Occipital lobe (tissue), 2 donors: Measurements from ENCODE around the gene TNPO1. TPM values are rescaled to one million over a fixed set of nuclear protein-coding genes. Genes with fewer than 3 reads are reported as not detected.
A peak's percentile ranks its signal among the peaks of the same experiment; 100 is the strongest.
"Not testable (repeated sequence)": the region's sequence is repeated elsewhere in the genome, so short reads cannot be mapped to it uniquely, and the experiment has no call there.

Experiments
- DNase-seq: peaks from one replicate; lab custom pipeline; 2025; lab: John Stamatoyannopoulos, UW
- total RNA-seq: library from RNA; depleted of rRNA; stranded (reverse); fragments of >200 nt; gene quantifications from one replicate; pipeline ENCODE4 v1.2.3, GENCODE V29; 2014

The TNPO1 gene
- total RNA-seq = 299 TPM

DNA sequence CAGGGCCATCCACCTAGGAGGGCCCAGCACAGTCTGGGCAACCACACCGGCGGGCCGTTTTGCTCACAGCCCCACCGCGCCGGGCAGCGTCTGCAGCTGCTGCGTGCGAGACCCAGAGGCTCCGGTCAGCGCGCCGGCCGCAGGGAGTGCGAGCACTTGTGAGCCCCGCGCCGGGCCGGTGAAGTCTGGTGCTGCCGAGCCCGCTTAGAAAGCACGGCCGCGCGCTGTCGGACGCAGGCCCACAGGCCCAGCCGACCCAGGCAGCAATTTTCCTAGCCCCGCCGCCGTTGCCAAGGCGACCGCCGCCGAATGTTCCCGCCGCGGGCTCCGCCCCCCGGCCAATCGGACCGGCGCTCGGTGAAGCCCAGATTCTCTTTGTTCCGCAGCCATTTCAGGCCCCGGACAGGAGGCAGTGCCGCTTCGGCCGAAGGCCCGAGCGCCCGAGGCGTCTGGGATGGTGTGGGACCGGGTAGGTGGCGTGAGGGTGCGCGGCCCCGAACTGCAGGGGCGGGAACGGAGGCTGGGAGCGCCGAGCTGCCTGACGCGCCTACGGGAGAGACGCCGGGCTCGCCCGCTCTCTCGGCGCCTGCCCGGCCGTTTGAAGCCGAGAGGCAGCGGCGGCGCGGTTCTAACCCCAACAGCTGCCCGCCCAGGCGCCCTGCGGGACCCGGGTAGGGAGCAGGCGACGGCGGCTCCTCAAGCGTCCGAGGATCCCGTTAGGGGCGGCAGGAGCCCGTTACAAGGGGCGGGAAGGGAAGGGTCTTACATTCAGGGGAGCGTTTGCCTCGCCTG, at the start of gene TNPO1:
Gene TNPO1 (plus strand): TSS at position 378 of the 792 bp plus-strand sequence. CDS start 77 bp downstream, at position 455.
- DNase-seq = peak; percentile 93

DNA sequence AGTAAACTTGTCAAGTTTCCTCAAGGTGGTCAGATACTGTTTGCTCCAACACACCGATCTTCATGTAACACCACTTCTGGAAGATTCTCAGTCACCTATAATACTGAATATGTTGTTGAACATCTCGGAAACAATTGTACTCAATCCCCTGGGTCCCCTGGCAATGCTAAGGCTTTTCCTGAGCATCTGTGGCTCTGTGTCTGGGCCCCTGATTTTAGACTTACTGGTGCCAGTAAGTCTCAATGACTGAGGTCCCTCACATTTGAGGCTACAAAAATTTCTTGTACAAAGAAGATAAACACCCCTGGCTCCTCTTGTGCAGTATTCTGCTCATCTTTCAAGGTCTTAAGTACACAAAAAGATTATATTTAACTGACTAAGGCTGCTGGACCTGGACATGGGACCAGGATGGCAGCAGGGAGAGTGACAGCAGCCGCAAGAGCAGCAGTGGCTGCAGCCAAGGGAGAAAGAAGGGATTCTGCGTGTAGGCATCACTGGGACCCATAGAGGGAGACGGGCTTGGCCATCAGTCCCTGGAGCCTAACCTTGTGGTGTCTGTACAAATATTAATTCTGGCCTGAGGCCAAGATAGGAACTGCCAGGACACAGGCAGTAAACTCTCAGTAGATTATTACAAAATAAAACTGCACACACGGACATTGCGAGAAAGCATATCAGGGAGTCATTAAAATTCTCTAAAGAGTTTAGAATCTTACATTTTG, 49.0 kb upstream of the TNPO1 start:
- no peak for DNase-seq

DNA sequence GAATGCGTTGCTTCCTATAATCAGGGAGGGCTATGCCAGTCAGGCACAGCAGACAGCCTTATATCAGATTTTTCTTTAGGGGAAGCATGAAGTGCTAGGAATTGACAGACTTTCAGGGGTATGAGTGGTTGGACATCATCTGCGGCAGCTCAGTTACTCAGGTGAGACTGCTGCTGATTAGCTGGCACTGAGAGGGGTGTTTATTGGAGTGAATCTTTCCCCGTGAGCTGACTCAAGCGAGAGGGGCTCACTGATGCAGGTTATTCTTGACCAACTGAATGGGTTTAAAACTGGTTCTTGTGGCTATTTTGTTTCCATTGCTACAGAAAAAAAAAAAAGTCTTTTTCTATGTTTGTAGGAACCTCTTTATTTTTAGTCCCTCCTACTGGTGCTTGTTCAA, 46.2 kb upstream of the TNPO1 start:
- DNase-seq = no peak

DNA sequence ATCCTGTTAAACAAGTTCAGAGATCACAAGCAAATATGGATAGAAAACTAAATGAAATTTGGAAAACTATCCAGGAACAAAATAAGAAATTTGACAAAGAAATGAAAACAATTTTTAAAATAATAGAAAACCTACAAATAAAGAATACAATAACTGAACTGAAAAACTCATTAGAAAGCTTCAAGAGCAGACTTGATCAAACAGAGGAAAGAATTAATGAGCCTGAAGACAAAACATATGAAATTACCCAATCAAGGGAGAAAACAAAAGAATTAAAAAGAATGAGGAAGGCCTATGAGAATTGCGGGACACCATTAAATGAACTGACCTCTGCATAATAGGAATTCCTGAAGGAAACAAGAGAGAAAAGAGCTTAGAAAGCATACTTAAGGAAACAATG, 39.8 kb upstream of the TNPO1 start:
- DNase-seq = no peak

DNA sequence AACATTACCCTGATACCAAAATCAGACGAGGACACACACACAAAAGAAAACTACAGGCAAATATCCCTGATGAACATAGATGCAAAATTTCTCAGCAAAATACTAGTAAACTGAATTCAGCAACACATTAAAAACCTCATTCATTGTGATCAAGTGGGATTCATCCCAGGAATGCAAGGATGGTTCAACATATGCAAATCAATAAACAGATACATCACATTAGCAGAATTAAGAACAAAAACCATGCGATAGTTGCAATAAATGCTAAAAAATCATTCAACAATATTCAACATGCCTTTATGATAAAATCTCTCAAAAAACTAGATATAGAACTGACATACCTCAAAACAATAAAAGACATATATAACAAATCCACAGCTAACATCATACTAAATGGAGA, 36.9 kb upstream of the TNPO1 start:
- DNase-seq = no peak

DNA sequence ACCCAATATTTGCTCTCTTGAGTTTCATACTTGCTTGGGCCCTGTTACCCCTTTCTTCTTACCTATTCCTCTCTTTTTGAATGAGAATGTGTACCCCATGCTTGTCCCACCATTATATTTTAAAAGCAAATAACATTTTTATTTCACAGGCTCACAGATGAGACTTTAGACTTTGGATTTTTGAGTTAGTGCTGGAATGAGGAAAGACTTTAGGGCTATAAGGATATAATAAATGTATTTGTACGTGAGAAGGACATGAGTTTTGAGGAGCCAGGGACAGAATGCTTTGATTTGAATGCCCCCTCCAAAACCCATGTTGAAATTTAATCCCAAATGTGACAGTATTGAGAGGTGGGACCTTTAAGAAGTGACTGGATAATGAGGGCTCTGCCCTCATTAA, 33.1 kb upstream of the TNPO1 start:
- no peak for DNase-seq

DNA sequence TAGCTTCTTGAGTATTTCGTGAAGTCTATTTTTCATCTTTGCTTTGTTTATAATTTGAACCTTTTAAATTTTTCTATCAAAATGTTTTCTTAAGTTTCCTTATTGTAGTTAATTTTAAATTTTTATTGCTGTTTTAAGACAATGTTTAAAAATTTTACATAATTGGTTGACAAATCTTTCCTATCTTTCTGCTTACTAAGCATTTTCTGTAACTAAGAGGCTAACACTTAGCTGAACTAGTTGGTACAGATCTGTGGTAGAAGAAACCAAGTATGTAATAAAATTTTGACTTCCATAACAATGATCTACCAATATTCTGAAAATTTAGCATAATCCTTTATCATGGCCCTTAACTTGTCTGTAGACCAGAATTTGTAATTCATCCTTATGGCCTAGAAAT, 32.3 kb upstream of the TNPO1 start:
- DNase-seq = no peak

DNA sequence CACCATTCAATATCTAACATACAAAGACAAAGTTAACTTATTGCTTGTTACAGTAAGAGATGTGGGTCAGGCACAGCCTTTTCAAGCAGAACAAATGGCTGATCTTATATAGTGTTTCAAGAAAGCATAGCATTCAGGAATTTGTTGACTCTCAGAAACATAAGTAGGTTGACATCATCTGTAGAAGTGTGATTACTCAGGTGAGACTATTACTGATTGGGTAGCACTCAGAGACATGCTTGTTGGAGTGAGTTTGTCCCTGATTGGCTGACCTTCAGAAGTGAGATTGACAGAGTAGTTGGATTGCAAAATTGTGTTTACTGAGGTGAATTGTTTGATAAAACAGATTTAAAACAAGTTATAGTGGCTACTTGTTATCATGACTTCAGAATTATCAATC, 30.7 kb upstream of the TNPO1 start:
- DNase-seq = no peak

DNA sequence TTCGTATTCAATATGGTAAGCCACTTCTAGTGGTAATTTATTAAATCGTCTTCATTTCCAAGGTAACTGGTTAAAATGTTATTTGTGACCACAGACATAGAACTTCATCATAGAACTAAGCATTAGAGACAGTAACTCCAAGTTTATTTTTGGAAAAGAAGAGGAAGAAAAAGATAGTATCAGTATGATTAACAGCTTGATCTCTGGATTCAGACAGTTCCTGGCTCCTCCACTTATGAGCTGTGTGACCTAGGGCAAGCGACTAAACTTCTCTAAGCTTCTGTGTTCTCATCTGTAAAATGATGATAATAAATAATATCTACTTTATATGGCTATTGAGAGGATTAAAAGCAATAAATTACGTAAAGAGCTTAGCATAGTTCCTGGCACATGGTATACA, 29.8 kb upstream of the TNPO1 start:
- no peak for DNase-seq

DNA sequence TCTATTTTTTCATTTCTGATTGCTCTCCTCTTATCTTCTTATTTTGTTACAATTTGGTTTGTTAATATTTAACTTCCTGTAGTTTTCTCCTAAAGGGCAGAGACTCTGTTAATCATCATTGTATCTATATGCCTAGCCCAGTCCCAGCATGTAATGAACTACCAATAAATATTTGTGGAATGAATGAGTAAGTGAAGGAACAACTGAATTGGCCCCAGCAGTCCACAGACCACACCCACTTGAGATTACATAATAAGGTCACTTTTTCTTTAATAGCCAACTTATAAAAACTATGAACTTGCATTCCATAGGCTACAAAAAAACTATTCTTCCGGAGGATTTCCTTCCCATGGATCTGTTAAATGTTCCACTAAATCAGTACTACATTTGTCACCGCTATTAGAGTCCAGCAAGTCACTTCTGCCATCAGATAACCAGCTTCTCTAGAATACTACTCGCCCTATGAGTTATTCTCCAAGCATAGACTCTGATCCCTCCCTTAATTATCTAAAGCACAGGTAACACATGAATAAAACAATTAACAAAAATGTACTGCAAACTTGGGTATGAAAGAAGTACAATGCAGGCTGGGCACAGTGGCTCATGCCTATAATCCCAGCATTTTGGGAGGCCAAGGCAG, 27.5 kb upstream of the TNPO1 start:
- no peak for DNase-seq

DNA sequence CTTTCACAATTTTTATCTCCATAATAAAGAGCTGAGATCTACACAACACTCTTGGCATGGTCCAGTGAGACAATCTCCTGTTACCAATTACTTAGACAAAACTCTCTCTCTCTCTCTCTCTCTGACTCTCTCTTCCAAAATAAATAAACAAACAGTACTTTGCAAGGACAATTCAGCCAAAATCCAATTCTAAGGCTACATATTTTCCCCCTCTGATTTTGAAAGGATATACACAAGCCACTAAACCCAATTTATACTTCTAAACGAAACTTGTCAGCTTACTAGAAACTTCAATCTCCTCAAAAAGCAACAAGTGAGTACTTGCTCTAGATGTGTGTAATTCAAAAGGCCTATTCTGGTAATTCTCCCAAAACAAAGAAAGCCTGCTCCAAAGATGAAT, 26.3 kb upstream of the TNPO1 start:
- DNase-seq = no peak

DNA sequence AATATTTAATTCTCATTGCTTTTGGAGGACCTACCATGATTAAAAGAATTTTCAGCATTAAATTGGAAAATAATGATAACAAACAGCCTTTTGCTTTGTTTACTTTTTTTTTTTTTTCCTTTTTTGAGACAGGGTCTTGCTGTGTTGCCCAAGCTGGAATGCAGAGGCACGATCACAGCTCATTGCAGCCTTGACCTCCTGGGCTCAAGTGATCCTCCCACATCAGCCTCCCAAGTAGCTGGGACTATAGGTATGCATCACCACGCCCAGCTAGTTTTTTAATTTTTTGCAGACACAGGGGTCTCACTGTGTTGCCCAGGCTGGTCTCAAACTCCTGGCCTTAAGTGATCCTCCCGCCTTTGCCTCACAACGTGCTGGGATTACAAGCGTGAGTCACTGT, 23.8 kb upstream of the TNPO1 start:
- not testable (repeated sequence) for DNase-seq

DNA sequence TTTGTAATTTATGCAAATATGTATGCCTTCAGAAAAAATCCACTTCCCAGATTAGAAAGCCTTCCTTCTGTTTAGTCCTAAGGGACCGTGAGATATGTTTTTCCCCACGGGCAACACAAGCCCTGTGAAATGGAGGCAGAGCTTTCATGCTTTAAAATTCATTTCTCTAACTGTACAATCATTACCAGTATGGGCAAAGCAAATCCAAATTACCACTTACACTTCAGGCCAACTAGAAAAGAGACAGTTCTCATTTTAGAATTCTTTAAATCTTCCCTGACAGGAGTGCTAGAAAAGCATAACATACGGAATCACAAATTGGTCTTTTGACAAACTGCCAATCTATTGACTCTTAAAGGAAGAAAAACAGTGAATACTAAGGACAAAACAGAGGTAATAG, 20.5 kb upstream of the TNPO1 start:
- DNase-seq = no peak

DNA sequence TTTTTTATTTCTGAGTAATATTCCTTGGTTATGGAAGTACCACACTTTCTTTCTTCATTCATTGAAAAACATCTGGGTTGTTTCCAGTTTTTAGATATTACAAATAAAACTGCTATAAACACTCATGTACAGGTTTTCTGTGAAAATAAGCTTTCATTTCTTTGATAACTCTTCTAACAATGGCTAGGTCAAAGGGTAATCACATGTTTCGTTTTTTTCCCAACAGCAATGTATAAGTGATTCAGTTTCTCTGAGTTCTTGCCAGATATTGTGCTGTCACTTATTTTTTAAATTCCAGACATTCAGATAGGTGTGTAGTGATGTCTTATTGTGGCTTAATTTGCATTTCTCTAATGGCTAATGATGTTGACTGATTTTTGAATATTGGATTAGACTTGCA, 16.7 kb upstream of the TNPO1 start:
- no peak for DNase-seq

DNA sequence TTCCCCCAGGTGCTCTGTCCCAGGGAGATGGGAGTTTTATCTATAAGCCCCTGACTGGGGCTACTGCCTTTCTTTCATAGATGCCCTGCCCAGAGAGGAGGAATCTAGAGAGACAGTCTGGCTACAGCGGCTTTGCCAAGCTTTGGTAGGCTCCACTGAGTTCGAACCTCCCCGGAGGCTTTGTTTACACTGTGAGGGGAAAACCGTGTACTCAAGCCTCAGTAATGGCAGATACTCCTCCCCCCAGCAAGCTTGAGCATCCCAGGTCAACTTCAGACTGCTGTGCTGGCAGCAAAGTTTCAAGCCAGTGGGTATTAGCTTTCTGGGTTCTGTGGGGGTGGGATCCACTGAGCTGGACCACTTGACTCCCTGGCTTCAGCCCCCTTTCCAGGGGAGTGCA, 7.8 kb upstream of the TNPO1 start:
- not testable (repeated sequence) for DNase-seq

DNA sequence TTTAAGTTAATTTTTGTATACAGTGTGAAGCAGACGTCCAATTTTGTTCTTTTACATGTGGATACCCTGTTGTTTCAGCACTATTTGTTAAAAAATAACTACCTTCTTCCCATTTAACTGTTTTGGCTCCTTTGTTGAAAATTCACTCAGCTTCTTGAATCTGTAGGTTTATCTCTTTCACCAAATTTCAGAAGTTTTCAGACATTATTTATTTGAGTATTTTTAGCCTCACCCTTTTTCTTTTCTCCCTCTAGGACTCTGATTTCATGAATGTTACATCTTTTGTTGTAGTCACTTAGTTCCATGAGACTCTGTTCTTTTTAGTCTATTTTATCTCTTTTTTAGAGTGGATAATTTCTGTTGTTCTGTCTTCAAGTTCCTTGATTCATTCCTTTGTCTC, 4.6 kb upstream of the TNPO1 start:
- no peak for DNase-seq

DNA sequence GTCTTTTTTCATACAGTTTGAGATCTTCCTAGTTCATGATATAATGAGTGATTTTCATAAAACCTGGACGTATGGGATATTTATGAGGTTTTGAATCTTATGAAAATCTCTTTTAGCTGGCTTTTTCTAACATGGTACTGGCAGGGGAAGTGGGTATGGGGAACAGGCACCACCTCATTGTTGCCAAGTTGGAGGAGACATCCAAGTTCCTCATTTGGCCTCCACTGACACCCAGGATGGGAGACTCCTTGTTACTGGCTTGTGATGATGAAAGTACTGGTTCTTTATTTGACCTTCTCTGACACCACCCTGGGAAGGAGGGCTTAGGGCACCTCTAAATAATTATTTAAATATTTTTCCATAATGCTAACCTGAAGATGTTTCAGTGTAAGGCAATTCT, 4.0 kb upstream of the TNPO1 start:
- DNase-seq = no peak

DNA sequence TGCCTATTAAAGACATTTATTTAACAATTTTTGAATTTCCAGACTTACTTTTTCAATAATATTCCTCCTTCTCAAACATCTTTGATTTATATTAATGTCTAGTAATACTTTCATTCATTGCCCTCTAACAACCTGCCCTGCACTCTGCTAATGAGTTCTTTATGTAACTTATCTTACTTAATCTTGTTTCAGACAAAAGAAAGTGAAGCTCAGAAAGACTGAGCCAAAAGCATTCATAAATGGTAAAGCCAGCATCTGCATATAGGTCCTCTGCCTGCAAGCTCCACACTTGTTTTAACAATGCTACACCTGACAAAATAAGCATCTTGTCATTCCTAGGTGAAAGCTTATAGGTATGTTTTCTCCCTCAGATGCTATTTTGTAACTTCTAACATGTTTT, 2.4 kb upstream of the TNPO1 start:
- no peak for DNase-seq

DNA sequence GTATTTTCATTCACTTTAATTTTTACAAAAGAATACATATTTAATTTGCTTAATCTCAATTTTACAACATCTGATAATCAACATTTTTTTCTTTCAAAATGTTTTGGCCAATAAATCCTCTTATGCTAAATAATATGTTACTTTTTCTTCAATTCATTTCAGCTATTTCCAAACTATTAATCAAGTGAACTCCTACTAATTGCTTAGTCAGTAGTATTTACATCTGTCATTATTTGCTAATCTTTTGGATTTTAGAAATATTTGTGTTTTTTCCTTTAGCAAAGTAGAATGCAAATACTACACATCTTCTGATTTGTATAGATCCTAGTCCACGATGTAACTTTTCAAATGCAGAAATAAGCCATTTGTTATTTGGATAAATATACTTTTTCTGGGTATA, 1.6 kb upstream of the TNPO1 start:
- DNase-seq = no peak

DNA sequence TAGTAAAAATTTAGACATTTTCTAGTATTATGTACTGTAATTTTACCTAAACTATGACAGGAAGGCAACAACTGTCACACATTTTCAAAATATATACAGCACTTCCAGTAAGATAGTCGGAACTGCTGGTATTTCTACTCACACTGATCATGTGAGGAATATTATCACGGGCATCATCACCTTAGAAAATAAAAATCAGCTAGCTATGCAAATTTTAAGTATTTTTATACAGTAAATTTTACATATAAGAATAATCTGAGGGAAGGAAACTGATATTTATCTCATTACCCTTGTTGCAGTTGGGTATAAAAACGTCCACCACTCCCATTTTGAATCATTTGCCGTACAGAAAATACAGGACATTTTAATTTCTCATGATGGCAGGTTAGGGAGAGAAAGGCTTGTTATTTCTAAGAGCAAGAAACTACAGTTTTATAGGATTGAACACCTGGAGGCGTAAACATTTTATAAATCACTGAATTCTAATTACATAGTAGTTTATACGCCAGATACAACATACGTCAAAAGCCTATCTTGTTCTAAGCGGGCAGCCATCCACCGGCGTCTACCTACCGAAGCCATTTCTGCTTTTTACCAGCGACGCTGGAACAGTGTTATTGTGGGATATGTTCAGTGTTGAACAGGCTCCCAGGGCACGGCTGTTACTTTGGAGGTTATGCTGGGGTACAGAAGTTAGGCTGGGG, 729 bp upstream of the TNPO1 start:
- DNase-seq = no peak

DNA sequence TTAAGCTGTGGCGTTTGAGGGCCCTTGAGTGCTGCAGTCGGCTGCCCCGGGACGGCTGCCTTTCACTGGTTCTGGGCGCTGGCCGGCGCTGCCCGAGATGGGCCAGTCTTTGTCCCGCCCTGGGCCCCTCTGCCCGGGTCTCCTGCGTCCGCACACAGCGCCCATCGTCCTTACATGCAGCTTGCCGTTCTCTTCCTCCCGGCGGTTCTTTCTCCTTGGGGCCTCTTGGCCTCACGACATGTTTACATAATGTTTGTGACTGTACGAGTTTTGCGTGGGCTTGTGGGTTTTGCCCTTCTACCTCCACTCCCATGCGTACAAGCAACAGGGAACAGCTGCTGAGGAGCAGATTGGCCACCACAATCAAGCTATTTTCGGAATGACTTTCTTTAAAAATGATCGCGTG, 618 bp downstream of the TNPO1 start:
- peak; percentile 56 for DNase-seq

DNA sequence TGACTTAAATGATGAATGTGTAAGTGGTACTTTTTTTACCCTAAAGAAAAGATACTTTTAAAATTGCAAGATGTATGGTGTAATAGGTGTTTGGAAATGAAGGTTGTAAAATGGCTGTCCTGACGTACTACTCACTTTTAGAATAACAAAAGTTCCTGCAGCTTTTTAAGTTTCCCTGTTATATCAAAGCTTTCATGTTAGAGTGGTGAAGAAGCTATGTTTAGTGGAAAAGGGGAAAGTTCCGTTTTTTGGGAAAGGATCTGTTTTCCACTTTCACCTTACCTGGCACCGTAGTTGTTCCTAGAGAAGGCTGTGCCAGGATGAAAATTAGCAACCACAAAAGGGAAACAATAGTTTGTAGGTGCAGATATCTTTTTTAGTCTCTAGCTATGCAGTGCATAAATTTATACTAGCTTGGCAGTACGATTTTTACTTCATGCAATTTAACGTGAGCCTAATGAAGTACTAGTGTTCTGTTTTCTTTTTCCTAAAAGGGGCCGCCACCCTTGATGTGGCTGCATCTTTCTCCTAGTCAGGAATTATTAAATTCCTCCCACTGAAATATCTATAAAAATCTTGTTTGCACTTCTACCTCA, 1.3 kb downstream of the TNPO1 start:
- no peak for DNase-seq
